WI38 (cell line): Measurements from ENCODE around the gene ATCAY.
"Not testable (repeated sequence)": the region's sequence is repeated elsewhere in the genome, so short reads cannot be mapped to it uniquely, and the experiment has no call there.

ENCODE experiments used
- H3K4me3 ChIP-seq: 2 replicates; pipeline ENCODE4 v1.5.1; 2011; ENCODE audit warnings: low read depth, mild to moderate bottlenecking, control low read depth, low read length
- TF ChIP-seq, protein P1 (sequence below): IDR thresholded peaks from 2 replicates; pipeline ENCODE4 v1.5.1; 2012; ENCODE audit warnings: low read depth, mild to moderate bottlenecking, control low read depth, low read length

The ATCAY gene

DNA sequence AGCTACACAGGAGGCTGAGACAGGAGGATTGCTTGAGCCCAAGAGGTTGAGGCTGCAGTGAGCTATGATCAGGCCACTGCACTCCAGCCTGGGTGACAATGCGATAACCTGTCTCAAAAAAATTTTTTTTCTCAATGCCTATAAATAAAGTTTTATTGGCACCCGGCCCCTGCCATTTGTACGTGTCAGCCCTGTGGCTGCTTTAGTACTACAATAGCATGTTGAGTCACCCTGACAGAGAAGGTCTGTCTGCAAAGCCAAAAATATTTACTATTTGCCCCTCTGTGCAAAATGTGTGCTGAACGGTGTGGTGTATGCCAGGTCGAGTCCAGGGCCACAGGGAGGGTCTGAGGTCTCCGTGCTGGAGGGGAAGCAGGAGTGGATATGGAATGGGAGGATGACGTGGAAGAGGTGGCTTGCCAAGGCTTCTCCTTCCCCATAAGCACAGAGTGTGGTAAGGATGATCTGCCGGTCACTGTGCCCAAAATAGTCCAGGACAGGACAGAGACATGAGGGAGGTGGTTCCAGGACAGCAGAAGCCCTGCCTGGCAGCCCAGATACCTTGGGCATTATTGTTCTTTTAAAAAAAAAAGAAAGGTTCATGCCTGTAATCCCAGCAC, 62.4 kb downstream of the ATCAY start:
- H3K4me3 ChIP-seq = no peak overlapping the region
- TF ChIP-seq, protein P1, sequence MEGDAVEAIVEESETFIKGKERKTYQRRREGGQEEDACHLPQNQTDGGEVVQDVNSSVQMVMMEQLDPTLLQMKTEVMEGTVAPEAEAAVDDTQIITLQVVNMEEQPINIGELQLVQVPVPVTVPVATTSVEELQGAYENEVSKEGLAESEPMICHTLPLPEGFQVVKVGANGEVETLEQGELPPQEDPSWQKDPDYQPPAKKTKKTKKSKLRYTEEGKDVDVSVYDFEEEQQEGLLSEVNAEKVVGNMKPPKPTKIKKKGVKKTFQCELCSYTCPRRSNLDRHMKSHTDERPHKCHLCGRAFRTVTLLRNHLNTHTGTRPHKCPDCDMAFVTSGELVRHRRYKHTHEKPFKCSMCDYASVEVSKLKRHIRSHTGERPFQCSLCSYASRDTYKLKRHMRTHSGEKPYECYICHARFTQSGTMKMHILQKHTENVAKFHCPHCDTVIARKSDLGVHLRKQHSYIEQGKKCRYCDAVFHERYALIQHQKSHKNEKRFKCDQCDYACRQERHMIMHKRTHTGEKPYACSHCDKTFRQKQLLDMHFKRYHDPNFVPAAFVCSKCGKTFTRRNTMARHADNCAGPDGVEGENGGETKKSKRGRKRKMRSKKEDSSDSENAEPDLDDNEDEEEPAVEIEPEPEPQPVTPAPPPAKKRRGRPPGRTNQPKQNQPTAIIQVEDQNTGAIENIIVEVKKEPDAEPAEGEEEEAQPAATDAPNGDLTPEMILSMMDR = no peak

DNA sequence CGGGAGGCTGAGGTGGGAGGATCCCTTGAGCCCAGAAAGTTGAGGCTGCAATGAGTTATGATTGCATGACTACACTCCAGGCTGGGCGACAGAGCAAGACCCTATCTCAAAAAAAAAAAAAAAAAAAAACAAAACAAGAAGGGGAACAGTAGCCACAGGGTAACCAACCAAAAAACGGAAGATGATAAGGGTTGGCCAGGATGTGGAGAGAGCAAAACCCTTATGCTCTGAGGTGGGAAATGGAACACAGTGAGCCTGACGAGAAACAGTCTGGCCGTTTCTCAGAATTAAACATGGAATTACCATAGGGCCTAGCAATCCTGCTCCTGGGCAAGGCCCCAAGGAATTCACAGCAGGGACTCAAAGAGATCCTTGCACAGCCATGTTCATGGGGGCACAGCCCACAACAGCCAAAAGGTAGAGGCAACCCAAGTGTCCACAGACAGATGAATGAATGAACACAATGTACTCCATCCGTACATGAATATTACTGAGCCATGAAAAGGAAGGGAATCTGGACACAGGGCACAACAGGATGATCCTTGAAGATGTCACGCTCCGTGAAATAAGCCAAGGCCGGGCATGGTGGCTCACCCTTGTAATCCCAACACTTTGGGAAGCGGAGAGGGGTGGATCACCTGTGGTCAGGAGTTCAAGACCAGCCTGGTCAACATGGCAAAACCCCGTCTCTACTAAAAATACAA, 63.7 kb downstream of the ATCAY start:
- TF ChIP-seq, protein P1 = no peak

GRCh38 chr19:3945838-3946237, 65.4 kb downstream of the ATCAY start:
- H3K4me3 ChIP-seq = no peak overlapping the region
- TF ChIP-seq, protein P1 = no peak

More for the DNA sequence above, 63.7 kb downstream of the ATCAY start:
- H3K4me3 ChIP-seq = no peak overlapping the region

DNA sequence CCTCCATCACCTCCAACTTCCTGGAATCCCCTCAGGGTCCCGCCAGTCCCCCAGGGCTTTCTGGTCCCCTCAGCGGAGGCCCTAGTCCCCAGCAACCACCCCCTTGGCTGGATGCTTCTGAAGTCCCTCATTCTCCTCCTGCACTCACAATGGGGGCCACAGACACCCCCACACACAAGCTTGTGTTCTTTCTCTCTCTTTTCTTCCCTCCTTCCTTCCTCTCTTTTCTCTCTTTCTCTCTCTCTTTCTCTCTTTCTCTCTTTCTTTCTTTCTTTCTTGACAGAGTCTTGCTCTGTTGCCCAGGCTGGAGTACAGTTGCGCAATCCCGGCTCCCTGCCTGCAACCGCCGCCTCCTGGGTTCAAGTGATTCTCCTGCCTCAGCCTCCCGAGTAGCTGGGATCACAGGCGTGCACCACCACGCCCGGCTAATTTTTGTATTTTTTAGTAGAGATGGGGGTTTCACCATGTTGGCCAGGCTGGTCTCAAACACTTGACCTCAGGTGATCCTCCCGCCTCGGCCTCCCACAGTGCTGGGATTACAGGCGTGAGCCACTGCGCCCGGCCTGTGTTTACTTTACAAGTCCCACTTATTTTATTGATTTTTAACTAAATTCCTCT, 66.9 kb downstream of the ATCAY start:
- H3K4me3 ChIP-seq = not testable (repeated sequence)

DNA sequence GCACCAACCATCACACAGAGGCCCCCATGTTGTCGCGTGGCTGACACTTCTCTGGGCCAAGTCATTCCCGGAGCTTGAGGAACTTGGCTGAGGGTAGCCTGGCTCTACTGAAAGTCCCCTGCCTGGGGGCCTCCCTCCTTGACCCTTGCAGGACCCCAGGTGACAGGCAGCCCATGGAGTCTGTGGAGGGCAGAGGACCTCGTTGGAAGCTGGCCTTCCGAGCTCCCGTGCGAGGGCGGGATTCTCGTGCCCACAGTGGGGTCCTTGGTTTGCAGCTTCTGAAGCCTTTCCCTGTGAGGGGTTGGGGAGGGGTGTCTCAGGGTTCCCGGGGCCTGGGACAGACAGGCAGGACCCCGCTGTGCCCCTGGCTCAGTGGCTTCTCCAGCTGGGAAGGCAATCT, 68.8 kb downstream of the ATCAY start:
- H3K4me3 ChIP-seq = no peak overlapping the region
- TF ChIP-seq, protein P1 = no peak

GRCh38 chr19:3949997-3950859, 69.7 kb downstream of the ATCAY start:
- no peak overlapping the region for H3K4me3 ChIP-seq
- TF ChIP-seq, protein P1 = no peak
